ENCODE data around the gene PTPRT. TPM values are rescaled to one million over a fixed set of nuclear protein-coding genes. Genes with fewer than 3 reads are reported as not detected.

The PTPRT gene
- total RNA-seq, 1 experiment from 2014 or later = 0.13 TPM

DNA sequence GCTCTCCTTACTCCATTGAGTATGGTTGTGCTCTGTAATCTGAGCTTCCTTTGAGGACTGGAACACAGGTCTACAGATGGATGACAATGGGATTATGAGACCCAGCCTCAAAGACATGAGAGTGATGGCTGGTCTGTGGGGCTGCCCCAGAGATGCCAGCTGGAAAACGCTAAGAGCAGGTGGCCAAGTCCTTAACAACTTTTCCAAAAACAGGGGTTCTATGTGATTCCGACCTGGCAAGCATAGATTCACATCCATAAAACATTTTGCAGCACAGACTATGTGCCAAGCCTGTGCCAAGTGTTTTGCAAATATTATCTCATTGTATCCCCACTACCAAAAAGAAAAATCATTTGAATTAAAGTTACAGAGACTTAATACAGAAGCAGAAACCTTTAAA is 270.4 kb downstream of the PTPRT start:
- no peak overlapping the region for H2BK120ac ChIP-seq (ENCODE audit: low read depth, low read length, poor library complexity, severe bottlenecking)
- peaks cover 12 to 20% of the 10 kb centered on the region in 2 experiments for H3K4me1 Mint-ChIP-seq
- no CpG with 5 or more reads among the region's 2 CpGs for WGBS (ENCODE audit: extremely low coverage, insufficient read length, low lambda C conversion rate)

More for the DNA sequence above, 270.4 kb downstream of the PTPRT start:
- Histone ChIP-seq H3K4me2 (ENCODE audit: insufficient read depth, insufficient read length, low read length) (no peak overlapping the region), H2AFZ (ENCODE audit: low read length) (no peak overlapping the region), H3K27ac (ENCODE audit: insufficient read length, low read depth, low read length) (no peak overlapping the region), H3K18ac (ENCODE audit: insufficient read length, low read depth, low read length) (no peak overlapping the region), H3K14ac (ENCODE audit: insufficient read depth, low read length) (no peak overlapping the region), H2AK5ac (ENCODE audit: insufficient read length, low read length) (no peak overlapping the region), H3K4me1 (ENCODE audit: insufficient read depth, low read length) (no peaks in the 10 kb centered on the region), H4K8ac (replicated peaks; ENCODE audit: insufficient read length, low read depth, low read length) (no peak overlapping the region), H2BK20ac (ENCODE audit: low read depth, low read length, poor library complexity, severe bottlenecking) (no peak overlapping the region), H4K20me1 (ENCODE audit: control insufficient read depth, insufficient read depth, insufficient read length) (no peaks in the 10 kb centered on the region), H3K56ac (ENCODE audit: insufficient read length, low read depth, low read length) (no peak overlapping the region), H3K4ac (ENCODE audit: low read depth, low read length) (no peak overlapping the region), H3K9ac (ENCODE audit: extremely low read depth, insufficient read length, low read length) (no peak overlapping the region), H3K23me2 (ENCODE audit: insufficient read length, low read depth, low read length, poor library complexity, severe bottlenecking) (no peaks in the 10 kb centered on the region), H3K79me1 (ENCODE audit: insufficient read depth, low read depth, low read length, poor library complexity, severe bottlenecking) (no peaks in the 10 kb centered on the region), H3K9me3 (ENCODE audit: control insufficient read depth, low read depth, low read length) (peaks cover 3% of the 10 kb centered on the region), H3K27me3 (ENCODE audit: insufficient read depth, low read length) (no peaks in the 10 kb centered on the region), H4K5ac (ENCODE audit: insufficient read length, low read depth, low read length) (no peak overlapping the region), H2BK12ac (ENCODE audit: insufficient read length, low read depth, low read length) (no peak overlapping the region), H2BK15ac (ENCODE audit: low read depth, low read length) (no peak overlapping the region), H3K79me2 (ENCODE audit: insufficient read depth, low read length) (no peaks in the 10 kb centered on the region), H4K91ac (ENCODE audit: insufficient read length, low read depth, low read length) (no peak overlapping the region), H3K23ac (ENCODE audit: insufficient read length, low read depth, low read length) (no peak overlapping the region), H3T11ph (ENCODE audit: low read length) (no peak overlapping the region), H2BK5ac (ENCODE audit: insufficient read length, low read length) (no peak overlapping the region)
- Mint-ChIP-seq H3K27ac (no peak overlapping the region), H3K27me3 (ENCODE audit: low read depth) (peaks cover 7% of the 10 kb centered on the region; the same call in 1 of the 2 replicates), H3K36me3 (ENCODE audit: insufficient read depth in 1 of 3, low read depth in 3 of 3) (peaks cover 0 to 13% (median 0%) of the 10 kb centered on the region in 3 experiments; a peak in 2 of 7 replicates), H3K9me3 (peaks cover 5 to 12% of the 10 kb centered on the region in 2 experiments; a peak in 4 of 5 replicates), H3K4me3 (no peak overlapping the region)
- no peak for DNase-seq
- TF ChIP-seq, protein P1, sequence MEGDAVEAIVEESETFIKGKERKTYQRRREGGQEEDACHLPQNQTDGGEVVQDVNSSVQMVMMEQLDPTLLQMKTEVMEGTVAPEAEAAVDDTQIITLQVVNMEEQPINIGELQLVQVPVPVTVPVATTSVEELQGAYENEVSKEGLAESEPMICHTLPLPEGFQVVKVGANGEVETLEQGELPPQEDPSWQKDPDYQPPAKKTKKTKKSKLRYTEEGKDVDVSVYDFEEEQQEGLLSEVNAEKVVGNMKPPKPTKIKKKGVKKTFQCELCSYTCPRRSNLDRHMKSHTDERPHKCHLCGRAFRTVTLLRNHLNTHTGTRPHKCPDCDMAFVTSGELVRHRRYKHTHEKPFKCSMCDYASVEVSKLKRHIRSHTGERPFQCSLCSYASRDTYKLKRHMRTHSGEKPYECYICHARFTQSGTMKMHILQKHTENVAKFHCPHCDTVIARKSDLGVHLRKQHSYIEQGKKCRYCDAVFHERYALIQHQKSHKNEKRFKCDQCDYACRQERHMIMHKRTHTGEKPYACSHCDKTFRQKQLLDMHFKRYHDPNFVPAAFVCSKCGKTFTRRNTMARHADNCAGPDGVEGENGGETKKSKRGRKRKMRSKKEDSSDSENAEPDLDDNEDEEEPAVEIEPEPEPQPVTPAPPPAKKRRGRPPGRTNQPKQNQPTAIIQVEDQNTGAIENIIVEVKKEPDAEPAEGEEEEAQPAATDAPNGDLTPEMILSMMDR (conservative IDR thresholded peaks at IDR 0.05) = no peak
